Cardiac fibroblast (primary cell): ENCODE measurements around the gene ZNF512B.
"Not testable (repeated sequence)": the region's sequence is repeated elsewhere in the genome, so short reads cannot be mapped to it uniquely, and the experiment has no call there.

Experiments used
- DNase-seq, 2 donors: peaks; one replicate each; pipeline versions ENCODE4 v3.0.0 to v3.0.0-alpha.2; 2010; ENCODE audit warnings: low read depth in 2 of 2
- H3K4me3 ChIP-seq, 2 donors: replicated peaks in 1 of 2; 1 replicate in 1 of 2; 2 replicates in 1 of 2; pipeline ENCODE4 v1.5.1; 2011; ENCODE audit warnings: low read depth in 2 of 2, low read length in 2 of 2, mild to moderate bottlenecking in 2 of 2, moderate library complexity in 1 of 2
- CTCF ChIP-seq: IDR thresholded peaks from one replicate; pipeline ENCODE4 v1.5.1; 2011; ENCODE audit warnings: low read depth, mild to moderate bottlenecking, low read length, inconsistent platforms

ZNF512B gene

GRCh38 chr20:63972312-63973159, 2.8 kb upstream of the ZNF512B start:
- peak in 1 of 2 donors; percentile 19 for DNase-seq
- no peak overlapping the region for H3K4me3 ChIP-seq
- TF ChIP-seq CTCF, result no peak

GRCh38 chr20:63971960-63972311, 2.2 kb upstream of the ZNF512B start:
- H3K4me3 ChIP-seq, DNase-seq: not testable (repeated sequence)

GRCh38 chr20:63970714-63971431, 1.1 kb upstream of the ZNF512B start:
- no peak for TF ChIP-seq CTCF
- no peak for DNase-seq
- H3K4me3 ChIP-seq, result no peak overlapping the region

GRCh38 chr20:63968928-63969760, 586 bp downstream of the ZNF512B start:
- H3K4me3 ChIP-seq, result peak overlapping the region; percentile 59 to 62
- TF ChIP-seq CTCF, result no peak

GRCh38 chr20:63968136-63968927, 1.4 kb downstream of the ZNF512B start:
- no peak for TF ChIP-seq CTCF
- H3K4me3 ChIP-seq, result peak overlapping the region; percentile 59 to 62

More at GRCh38 chr20:63968928-63969760, 586 bp downstream of the ZNF512B start:
- no peak for DNase-seq

GRCh38 chr20:63967330-63968135, 2.2 kb downstream of the ZNF512B start:
- no peak overlapping the region for H3K4me3 ChIP-seq
- DNase-seq, result no peak
- TF ChIP-seq CTCF, result no peak

More at GRCh38 chr20:63968136-63968927, 1.4 kb downstream of the ZNF512B start:
- no peak for DNase-seq
